A673 (cell line): ENCODE data around the gene TYRO3.

Source experiments
- EZH2 ChIP-seq: fragments of 200-600 bp; sonication (generic); IDR thresholded peaks from 2 replicates; pipeline ENCODE4 v1.6.1; 2017; ENCODE audit warnings: borderline replicate concordance, low read depth, mild to moderate bottlenecking, mixed read lengths, antibody characterized with exemption, low read length; ENCODE audit not compliant: poor library complexity, severe bottlenecking
- TF ChIP-seq, protein P1 (sequence below): fragments of 300-800, 200-600 bp; sonication (generic); conservative IDR thresholded peaks from 2 replicates; pipeline ENCODE4 v1.5.1; 2017; ENCODE audit warnings: low read depth, mild to moderate bottlenecking, antibody characterized with exemption, low read length, moderate library complexity, mixed read lengths

DNA sequence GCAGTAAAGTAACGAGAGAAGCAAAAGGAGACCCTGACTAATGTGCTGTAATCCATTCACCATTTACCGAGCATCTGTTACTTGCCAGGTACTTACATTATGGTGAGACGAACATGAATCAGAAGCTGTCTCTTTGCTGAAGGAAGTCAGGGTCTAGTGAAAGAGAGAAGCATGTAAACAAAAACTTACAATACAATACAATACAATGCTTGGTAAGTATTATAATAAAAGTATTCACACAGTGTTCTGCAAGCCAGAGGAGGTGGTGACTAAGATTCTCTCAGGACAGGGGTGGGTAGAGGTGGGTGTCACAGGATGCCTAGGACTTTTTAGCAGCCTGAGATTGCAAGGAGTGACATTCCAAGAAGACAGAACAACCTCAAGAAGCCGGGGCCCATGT is 51.0 kb downstream of the TYRO3 start:
- TF ChIP-seq, protein P1, sequence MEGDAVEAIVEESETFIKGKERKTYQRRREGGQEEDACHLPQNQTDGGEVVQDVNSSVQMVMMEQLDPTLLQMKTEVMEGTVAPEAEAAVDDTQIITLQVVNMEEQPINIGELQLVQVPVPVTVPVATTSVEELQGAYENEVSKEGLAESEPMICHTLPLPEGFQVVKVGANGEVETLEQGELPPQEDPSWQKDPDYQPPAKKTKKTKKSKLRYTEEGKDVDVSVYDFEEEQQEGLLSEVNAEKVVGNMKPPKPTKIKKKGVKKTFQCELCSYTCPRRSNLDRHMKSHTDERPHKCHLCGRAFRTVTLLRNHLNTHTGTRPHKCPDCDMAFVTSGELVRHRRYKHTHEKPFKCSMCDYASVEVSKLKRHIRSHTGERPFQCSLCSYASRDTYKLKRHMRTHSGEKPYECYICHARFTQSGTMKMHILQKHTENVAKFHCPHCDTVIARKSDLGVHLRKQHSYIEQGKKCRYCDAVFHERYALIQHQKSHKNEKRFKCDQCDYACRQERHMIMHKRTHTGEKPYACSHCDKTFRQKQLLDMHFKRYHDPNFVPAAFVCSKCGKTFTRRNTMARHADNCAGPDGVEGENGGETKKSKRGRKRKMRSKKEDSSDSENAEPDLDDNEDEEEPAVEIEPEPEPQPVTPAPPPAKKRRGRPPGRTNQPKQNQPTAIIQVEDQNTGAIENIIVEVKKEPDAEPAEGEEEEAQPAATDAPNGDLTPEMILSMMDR: no peak
- TF ChIP-seq EZH2: no peak
